ENCODE measurements around the gene COL9A2. TPM values are rescaled to one million over a fixed set of nuclear protein-coding genes. Genes with fewer than 3 reads are reported as not detected.
A peak's percentile ranks its signal among the peaks of the same experiment; 100 is the strongest.

The COL9A2 gene
- total RNA-seq (1 to 10 TPM in 3 of 4 donors, under 1 TPM in 1; 0.99 to 3.6 (median 1.3) TPM), polyA plus RNA-seq (10 to 100 TPM in 1 of 3 donors, 1 to 10 TPM in 2; 1.2 to 19.6 (median 2.4) TPM)

- Histone ChIP-seq H3K27ac (peak within 1 kb of the TSS in 1 of 4 donors; percentile 1), H3K9me3 (no peaks in the 10 kb centered on the region), H3K27me3 (peaks cover 16 to 52% (median 26%) of the 10 kb centered on the region in 3 donors), H3K36me3 (no peaks in the 10 kb centered on the region), H3K4me3 (peak within 1 kb of the TSS; percentile 12 to 55 (median 48)), H3K4me1 (peaks cover 0 to 31% (median 26%) of the 10 kb centered on the region in 4 donors)
- no peak for DNase-seq
- 1% methylated on average over 84 of the region's 84 CpGs for WGBS, 2 donors
- intact Hi-C loops (cut with DNase I), result loop anchor here (5.0 kb wide), 1 partner anchor 59 kb away; the partner anchor contains the start of gene ZMPSTE24
- TF ChIP-seq CTCF (IDR thresholded peaks at IDR 0.05), result no peak
- no peak for TF ChIP-seq POLR2AphosphoS5 (IDR thresholded peaks at IDR 0.05)
- no peak for TF ChIP-seq POLR2A (IDR thresholded peaks at IDR 0.05)
- TF ChIP-seq EP300 (IDR thresholded peaks at IDR 0.05), result no peak
Measured at GRCh38 chr1:40316595-40317393, at the start of gene COL9A2. TSS of gene COL9A2 (minus strand) at chr1:40317286. CDS start at chr1:40317197, 89 bp downstream.

GRCh38 chr1:40363721-40364120 lies 46.6 kb upstream of the COL9A2 start:
- TF ChIP-seq POLR2A (IDR thresholded peaks at IDR 0.05) (no peak), POLR2AphosphoS5 (IDR thresholded peaks at IDR 0.05) (no peak), CTCF (IDR thresholded peaks at IDR 0.05) (no peak), EP300 (IDR thresholded peaks at IDR 0.05) (no peak)
- Histone ChIP-seq H3K4me1 (no peaks in the 10 kb centered on the region), H3K4me3 (no peak overlapping the region), H3K9me3 (no peaks in the 10 kb centered on the region), H3K27me3 (no peaks in the 10 kb centered on the region), H3K27ac (no peak overlapping the region), H3K36me3 (no peaks in the 10 kb centered on the region)
- WGBS, 2 donors, result 50 to 72% methylated on average over 2 of the region's 2 CpGs
- intact Hi-C loops (cut with DNase I), result no loop called here
- DNase-seq, result no peak

- Histone ChIP-seq H3K4me1 (no peaks in the 10 kb centered on the region), H3K27me3 (no peaks in the 10 kb centered on the region), H3K4me3 (no peak overlapping the region), H3K9me3 (peaks cover 0 to 7% (median 0%) of the 10 kb centered on the region in 4 donors), H3K36me3 (no peaks in the 10 kb centered on the region), H3K27ac (no peak overlapping the region)
- no peak for DNase-seq
- intact Hi-C loops (cut with DNase I), result no loop called here
- 78 to 80% methylated on average over 2 of the region's 2 CpGs for WGBS, 2 donors
- no peak for TF ChIP-seq EP300 (IDR thresholded peaks at IDR 0.05)
- TF ChIP-seq POLR2AphosphoS5 (IDR thresholded peaks at IDR 0.05), result no peak
- no peak for TF ChIP-seq CTCF (IDR thresholded peaks at IDR 0.05)
- no peak for TF ChIP-seq POLR2A (IDR thresholded peaks at IDR 0.05)
Measured at GRCh38 chr1:40362699-40363098, 45.6 kb upstream of the COL9A2 start.

- no peaks in the 10 kb centered on the region for H3K36me3 ChIP-seq
- DNase-seq, result no peak
- H3K9me3 ChIP-seq, result peaks cover 0 to 11% (median 0%) of the 10 kb centered on the region in 4 donors
- H3K27ac ChIP-seq, result no peak overlapping the region
- TF ChIP-seq POLR2AphosphoS5 (IDR thresholded peaks at IDR 0.05), result no peak
- TF ChIP-seq POLR2A (IDR thresholded peaks at IDR 0.05), result no peak
- TF ChIP-seq EP300 (IDR thresholded peaks at IDR 0.05), result no peak
- TF ChIP-seq CTCF (IDR thresholded peaks at IDR 0.05), result no peak
- no peak overlapping the region for H3K4me3 ChIP-seq
- 83 to 90% methylated on average over 2 of the region's 2 CpGs for WGBS, 2 donors
- no peaks in the 10 kb centered on the region for H3K27me3 ChIP-seq
- H3K4me1 ChIP-seq, result no peaks in the 10 kb centered on the region
- intact Hi-C loops (cut with DNase I), result no loop called here
Measured at GRCh38 chr1:40362199-40362598, 45.1 kb upstream of the COL9A2 start.
